Endothelial cell (in vitro differentiated cells): Measurements from ENCODE around the gene KLHL13. TPM values are rescaled to one million over a fixed set of nuclear protein-coding genes. Genes with fewer than 3 reads are reported as not detected.
"Not testable (repeated sequence)": the region's sequence is repeated elsewhere in the genome, so short reads cannot be mapped to it uniquely, and the experiment has no call there.

ENCODE experiments used
- DNase-seq: peaks from one replicate; pipeline ENCODE4 v3.0.0; 2021; ENCODE audit warnings: low spot score
- H3K27ac Mint-ChIP-seq: one replicate; pipeline ENCODE4 v1.8.0; 2021; ENCODE audit warnings: mixed read lengths, inconsistent platforms; ENCODE audit not compliant: unreplicated experiment
- H3K27me3 Mint-ChIP-seq: one replicate; pipeline ENCODE4 v1.8.0; 2021; ENCODE audit warnings: mild to moderate bottlenecking, moderate library complexity, mixed read lengths, inconsistent platforms; ENCODE audit not compliant: unreplicated experiment
- H3K36me3 Mint-ChIP-seq: one replicate; pipeline ENCODE4 v1.8.0; 2021; ENCODE audit warnings: mild to moderate bottlenecking, low read depth, mixed read lengths, inconsistent platforms; ENCODE audit not compliant: unreplicated experiment
- H3K4me1 Mint-ChIP-seq: one replicate; pipeline ENCODE4 v1.8.0; 2021; ENCODE audit warnings: mild to moderate bottlenecking, mixed read lengths, inconsistent platforms; ENCODE audit not compliant: unreplicated experiment
- H3K4me3 Mint-ChIP-seq: one replicate; pipeline ENCODE4 v1.8.0; 2021; ENCODE audit warnings: mild to moderate bottlenecking, mixed read lengths, inconsistent platforms; ENCODE audit not compliant: unreplicated experiment
- H3K9me3 Mint-ChIP-seq: one replicate; pipeline ENCODE4 v1.8.0; 2021; ENCODE audit warnings: mixed read lengths, inconsistent platforms; ENCODE audit not compliant: unreplicated experiment
- total RNA-seq: library from RNA; stranded (reverse); fragmentation: NEBNext Ultra II Directional; extraction: Animal tissue kit (Norgen Biotek cat#: 25700); gene quantifications from one replicate; pipeline ENCODE4 v1.2.1, GENCODE V29; 2021; ENCODE audit not compliant: unreplicated experiment
- TF ChIP-seq, protein P1 (sequence below): fragments of 200-600 bp; sonication (generic); IDR thresholded peaks from one replicate; pipeline ENCODE4 v1.5.0; 2021; ENCODE audit warnings: antibody characterized with exemption; ENCODE audit not compliant: unreplicated experiment

KLHL13 gene
- total RNA-seq, 1 donor from 2014 or later, result 1.7 TPM

DNA sequence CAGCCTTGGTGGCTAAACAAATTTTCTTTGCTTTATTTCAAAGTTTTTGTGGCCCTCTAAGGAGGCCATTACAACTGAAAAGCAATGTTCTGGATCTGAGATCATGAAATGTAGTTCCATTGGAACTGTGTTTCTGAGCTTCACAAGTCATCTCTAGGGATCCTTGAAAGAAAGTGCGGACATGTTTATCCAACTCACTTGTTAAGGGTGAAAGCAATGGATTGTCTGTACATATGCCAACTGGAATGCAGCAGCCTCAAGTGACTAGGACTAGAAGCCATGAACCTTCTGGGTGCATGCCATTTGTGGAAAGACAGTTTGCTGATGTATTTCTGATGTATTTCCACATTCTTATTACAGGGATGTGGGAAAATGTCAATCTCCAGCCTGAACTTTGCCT is 36.7 kb upstream of the KLHL13 start:
- Mint-ChIP-seq H3K36me3 (no peaks in the 10 kb centered on the region), H3K4me3 (no peak overlapping the region), H3K4me1 (no peaks in the 10 kb centered on the region), H3K27me3 (no peaks in the 10 kb centered on the region), H3K27ac (no peak overlapping the region), H3K9me3 (no peaks in the 10 kb centered on the region)
- DNase-seq, result no peak
- TF ChIP-seq, protein P1, sequence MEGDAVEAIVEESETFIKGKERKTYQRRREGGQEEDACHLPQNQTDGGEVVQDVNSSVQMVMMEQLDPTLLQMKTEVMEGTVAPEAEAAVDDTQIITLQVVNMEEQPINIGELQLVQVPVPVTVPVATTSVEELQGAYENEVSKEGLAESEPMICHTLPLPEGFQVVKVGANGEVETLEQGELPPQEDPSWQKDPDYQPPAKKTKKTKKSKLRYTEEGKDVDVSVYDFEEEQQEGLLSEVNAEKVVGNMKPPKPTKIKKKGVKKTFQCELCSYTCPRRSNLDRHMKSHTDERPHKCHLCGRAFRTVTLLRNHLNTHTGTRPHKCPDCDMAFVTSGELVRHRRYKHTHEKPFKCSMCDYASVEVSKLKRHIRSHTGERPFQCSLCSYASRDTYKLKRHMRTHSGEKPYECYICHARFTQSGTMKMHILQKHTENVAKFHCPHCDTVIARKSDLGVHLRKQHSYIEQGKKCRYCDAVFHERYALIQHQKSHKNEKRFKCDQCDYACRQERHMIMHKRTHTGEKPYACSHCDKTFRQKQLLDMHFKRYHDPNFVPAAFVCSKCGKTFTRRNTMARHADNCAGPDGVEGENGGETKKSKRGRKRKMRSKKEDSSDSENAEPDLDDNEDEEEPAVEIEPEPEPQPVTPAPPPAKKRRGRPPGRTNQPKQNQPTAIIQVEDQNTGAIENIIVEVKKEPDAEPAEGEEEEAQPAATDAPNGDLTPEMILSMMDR, result no peak

DNA sequence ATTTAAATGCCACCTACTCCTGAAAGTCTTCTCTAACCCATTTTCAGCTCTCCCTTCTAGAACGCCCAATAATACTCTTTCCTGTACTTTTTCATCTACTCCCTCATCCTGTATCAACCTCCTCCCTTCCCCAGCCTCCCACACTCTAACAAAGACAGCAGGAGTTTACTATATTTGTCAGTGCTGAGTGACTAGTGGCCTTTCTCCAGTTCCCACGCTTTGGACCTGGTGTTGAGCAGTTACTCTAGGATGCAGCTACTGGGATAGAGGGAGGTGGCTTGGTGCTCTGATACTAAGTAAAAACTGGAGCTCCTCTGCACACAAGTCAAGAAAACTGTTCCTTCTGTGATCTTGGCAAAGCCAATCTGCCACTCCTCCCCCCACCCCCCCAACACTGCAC is 36.1 kb upstream of the KLHL13 start:
- TF ChIP-seq, protein P1, result no peak

DNA sequence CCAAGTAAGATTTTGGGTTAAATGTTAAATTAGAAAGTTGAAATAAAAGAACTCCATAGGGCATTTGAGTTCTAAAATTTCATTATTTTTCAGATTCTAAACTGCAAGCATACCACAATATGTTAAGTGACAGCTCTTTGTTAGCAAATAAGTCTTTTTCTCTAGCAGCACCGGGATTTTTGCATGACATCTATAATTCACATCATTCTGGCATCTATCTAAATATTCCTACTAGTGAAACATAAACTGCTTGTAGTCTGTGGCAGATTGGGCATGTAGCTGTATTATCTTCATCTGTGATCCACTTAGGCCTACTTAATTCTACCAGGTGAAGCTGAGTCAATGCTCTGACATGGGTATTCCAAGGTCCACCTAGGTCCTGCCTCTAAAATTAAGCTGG is 32.1 kb upstream of the KLHL13 start:
- H3K27ac Mint-ChIP-seq, result no peak overlapping the region
- TF ChIP-seq, protein P1, result no peak
- no peaks in the 10 kb centered on the region for H3K9me3 Mint-ChIP-seq
- no peaks in the 10 kb centered on the region for H3K36me3 Mint-ChIP-seq
- no peaks in the 10 kb centered on the region for H3K27me3 Mint-ChIP-seq
- no peak for DNase-seq
- H3K4me1 Mint-ChIP-seq, result no peaks in the 10 kb centered on the region
- no peak overlapping the region for H3K4me3 Mint-ChIP-seq

More for the DNA sequence above, 36.1 kb upstream of the KLHL13 start:
- Mint-ChIP-seq H3K27me3 (no peaks in the 10 kb centered on the region), H3K27ac (no peak overlapping the region), H3K4me3 (no peak overlapping the region), H3K9me3 (no peaks in the 10 kb centered on the region), H3K4me1 (no peaks in the 10 kb centered on the region), H3K36me3 (no peaks in the 10 kb centered on the region)
- DNase-seq, result no peak

DNA sequence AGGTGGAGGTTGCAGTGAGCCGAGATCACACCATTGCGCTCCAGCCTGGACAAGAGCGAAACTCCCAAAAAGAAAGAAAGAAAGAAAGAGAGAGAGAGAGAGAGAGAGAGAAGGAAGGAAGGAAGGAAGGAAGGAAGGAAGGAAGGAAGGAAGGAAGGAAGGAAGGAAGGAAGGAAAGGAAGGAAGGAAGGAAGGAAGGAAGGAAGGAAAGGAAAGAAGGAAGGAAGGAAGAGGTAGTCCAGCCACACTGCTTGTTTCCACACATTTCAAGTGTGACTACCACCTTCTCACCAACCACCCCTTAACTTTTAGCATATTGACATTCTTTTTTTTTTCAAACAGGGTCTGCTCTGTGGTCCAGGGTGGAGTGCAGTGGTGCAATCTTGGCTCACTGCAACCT is 31.2 kb upstream of the KLHL13 start:
- not testable (repeated sequence) for H3K36me3 Mint-ChIP-seq, H3K27me3 Mint-ChIP-seq, DNase-seq, H3K9me3 Mint-ChIP-seq, H3K4me1 Mint-ChIP-seq, H3K27ac Mint-ChIP-seq, H3K4me3 Mint-ChIP-seq

DNA sequence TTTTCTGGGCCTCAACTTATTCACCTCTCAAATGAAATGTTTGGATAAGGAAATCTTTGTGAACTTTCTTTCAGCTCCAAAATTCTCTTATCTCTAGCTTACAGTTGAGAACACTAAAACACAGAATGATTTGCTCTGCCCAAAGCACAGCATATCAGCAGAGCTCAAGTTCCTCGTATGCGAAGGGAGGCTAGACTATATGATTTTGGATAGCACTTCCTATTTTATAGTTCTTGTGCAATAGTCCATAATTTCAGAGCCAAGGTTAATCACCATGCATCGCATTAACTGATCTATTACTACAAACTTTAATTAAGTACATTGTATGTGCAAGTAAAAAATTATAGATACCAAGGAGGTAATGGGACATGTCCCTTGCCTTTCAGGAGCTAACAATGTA is 27.0 kb upstream of the KLHL13 start:
- H3K4me1 Mint-ChIP-seq, result no peaks in the 10 kb centered on the region
- H3K27ac Mint-ChIP-seq, result no peak overlapping the region
- H3K4me3 Mint-ChIP-seq, result no peak overlapping the region
- H3K36me3 Mint-ChIP-seq, result no peaks in the 10 kb centered on the region
- DNase-seq, result no peak
- H3K9me3 Mint-ChIP-seq, result no peaks in the 10 kb centered on the region
- no peaks in the 10 kb centered on the region for H3K27me3 Mint-ChIP-seq
- TF ChIP-seq, protein P1, result no peak

DNA sequence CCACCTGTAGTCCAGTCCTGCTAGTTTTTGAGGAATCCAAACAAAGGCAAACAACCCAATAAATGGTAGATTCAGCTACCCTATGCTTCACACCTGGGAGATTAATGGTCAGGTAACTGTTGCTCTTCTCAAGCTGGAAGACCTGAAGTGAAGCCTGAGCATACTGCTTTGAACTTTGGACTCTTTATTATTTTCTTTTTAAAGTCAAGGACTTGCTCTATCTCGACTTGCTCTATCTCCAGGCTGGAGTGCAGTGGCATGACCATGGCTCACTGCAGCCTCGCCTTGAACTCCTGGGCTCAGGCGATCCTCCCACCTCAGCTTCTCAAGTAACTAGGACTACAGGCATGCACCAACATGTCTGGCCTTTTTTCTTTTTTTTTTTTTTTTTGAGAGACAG is 14.7 kb upstream of the KLHL13 start:
- no peaks in the 10 kb centered on the region for H3K36me3 Mint-ChIP-seq
- H3K9me3 Mint-ChIP-seq, result no peaks in the 10 kb centered on the region
- DNase-seq, result no peak
- H3K27me3 Mint-ChIP-seq, result no peaks in the 10 kb centered on the region
- TF ChIP-seq, protein P1, result no peak
- H3K4me1 Mint-ChIP-seq, result no peaks in the 10 kb centered on the region
- H3K4me3 Mint-ChIP-seq, result no peak overlapping the region
- H3K27ac Mint-ChIP-seq, result no peak overlapping the region
